Stimulated activated CD8-positive, alpha-beta memory T cell treated with anti-CD3 and anti-CD28 coated beads, Interleukin-15, amount 100 ng/mL, for 48 hours (primary cell): Measurements from ENCODE around the gene ZNF516.

ENCODE experiments used
- DNase-seq, 2 donors: peaks; one replicate each; pipeline ENCODE4 v3.0.0-alpha.2; 2020; ENCODE audit warnings: low read depth in 2 of 2

ZNF516 gene

DNA sequence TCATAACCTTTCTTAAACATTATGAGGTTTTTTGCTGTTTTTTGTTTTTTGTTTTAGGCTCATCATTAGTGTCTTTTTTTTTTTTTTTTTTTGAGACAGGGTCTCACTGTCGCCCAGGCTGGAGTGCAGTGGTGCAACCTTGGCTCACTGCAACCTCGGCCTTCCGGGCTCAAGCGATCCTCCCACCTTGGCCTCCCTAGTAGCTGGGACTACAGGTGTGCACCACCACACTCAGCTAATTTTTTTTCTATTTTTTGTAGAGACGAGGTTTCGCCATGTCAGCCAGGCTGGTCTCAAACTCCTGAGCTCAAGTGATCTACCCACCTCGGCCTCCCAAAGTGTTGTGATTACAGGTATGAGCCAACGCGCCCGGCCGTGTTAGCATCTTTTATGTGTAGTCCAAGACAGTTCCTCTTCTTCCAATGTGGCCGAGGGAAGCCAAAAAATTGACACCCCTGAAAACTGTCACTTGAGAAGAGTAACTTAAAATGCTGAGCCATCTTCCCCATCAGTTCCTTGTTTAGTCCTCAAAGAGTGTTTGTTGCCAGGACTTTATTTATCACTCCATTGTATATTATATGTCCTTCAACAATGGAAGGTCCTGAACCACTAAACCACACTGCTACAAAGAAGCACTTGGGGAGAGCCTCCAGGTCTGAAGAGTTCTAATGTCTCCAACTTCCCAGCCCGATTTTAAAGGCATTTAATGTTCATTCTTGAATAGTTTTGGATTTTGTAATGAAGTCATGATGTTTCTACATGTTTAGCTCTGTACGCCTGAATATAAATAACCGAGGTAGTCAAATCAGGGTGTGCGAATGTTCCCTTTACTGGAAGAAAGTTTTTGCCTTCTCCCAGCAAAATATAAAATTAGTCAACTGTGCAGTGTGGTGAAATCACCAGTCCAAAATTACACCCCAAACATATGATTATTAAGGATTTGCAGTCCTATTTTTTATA lies 26.4 kb downstream of the ZNF516 start:
- no peak for DNase-seq

GRCh38 chr18:76467371-76468190 lies 27.5 kb downstream of the ZNF516 start:
- DNase-seq = no peak

DNA sequence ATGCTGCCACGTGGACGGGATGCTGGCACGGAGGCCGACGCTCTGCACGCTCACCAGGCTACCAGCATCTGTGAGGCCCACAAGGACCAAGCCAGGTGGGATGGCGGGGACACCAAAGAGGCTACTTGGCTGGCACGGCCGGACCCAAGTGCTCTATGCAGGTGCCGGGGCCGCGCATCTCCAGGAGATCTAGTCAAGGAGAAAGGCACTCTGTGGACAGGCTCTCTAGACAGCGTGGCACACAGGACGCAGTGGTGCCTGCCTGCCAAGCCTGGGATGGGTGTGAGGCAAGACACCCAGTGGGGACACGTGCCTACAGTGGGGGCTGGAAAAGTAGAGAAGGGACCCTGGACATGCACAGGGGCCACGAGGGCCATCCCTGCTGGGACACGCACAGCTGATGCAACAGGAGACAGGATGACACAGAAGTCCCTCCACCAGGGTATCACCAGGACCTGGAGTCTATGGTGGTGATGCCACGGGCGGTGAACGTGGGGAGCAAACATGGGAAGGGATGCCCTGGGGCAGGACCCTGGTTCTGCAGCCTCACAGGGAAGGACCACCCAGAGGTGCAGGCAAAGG lies 28.5 kb downstream of the ZNF516 start:
- DNase-seq = no peak

DNA sequence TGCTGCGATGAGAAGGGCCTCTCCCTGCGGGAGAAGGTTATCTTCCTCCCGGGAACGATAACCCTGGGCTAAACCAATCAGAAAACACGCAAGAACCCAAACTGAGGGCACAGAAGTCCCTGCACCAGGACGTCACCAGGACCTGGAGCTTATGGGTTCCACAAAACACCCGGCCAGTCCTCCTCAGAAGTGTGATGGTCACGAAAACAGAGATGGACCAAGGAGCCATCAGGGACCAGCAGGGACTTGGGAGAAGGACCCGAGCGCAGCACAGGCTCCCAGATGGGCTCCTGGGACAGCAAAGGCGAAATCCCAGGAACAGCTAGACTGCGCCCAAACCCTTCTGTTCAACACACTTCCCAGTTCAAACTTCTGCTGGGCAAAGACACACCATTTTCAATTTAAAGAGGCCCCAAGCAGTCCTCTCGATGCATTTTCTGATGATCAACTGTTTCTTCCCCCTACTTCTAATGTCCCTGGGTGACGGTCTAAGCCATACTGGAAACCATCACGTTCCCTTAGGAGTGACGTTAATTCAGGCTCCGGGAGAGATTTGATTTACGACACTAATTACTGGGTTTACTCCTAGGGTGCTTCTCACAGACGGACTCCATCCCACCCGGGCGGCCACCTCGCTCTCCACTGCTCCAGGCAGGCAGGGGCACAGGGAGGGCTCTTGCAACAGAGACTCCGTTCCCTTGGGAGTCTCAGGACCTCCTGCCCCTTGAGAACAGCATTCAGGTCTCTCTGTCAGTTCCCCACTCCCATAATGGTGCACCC lies 29.2 kb downstream of the ZNF516 start:
- DNase-seq = no peak

DNA sequence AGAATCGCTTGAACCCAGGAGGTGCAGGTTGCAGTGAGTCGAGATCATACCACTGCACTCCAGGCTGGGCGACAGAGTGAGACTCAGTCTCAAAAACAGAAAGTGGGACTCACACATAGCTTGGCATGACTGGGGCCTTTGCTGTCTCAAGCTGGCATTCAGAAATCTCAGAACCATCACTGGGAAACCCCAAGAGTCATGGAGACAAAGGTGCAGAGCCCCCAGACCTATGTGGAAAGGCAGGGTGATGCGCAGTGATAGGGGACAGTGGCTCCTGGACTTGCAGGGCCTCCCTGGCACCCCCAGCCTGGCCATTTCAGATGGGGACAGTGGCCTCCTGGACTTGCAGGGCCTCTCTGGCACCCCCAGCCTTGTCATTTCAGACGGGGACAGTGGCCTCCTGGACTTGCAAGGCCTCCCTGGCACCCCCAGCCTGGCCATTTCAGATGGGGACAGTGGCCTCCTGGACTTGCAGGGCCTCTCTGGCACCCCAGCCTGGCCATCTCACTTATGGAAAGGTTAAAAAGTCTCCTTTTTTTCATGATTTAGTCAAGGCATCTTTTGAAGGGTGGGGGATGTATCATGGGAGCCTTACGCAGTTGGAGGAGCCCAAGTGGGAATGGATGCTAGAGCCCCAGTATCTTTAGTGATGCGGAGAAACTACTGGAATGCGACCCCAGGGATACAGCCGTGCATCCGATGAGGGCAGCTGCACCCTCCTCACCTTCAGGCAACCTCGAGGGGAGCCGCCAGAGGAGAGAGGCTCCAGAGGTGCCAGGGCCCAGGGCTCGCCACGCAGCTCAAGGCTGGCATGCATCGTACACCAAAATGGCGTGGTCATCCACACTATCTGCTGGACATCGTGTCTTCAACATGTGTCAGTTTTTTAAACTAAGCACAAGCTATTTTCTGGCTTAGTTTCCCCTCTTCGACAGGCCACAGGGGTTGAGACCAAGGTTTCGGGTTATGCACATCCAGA lies 30.5 kb downstream of the ZNF516 start:
- DNase-seq = no peak

- DNase-seq = no peak
Observed at GRCh38 chr18:76463872-76464271, 31.2 kb downstream of the ZNF516 start.

GRCh38 chr18:76463358-76463757 lies 31.7 kb downstream of the ZNF516 start:
- DNase-seq = no peak

GRCh38 chr18:76462326-76462694 lies 32.7 kb downstream of the ZNF516 start:
- no peak for DNase-seq

DNA sequence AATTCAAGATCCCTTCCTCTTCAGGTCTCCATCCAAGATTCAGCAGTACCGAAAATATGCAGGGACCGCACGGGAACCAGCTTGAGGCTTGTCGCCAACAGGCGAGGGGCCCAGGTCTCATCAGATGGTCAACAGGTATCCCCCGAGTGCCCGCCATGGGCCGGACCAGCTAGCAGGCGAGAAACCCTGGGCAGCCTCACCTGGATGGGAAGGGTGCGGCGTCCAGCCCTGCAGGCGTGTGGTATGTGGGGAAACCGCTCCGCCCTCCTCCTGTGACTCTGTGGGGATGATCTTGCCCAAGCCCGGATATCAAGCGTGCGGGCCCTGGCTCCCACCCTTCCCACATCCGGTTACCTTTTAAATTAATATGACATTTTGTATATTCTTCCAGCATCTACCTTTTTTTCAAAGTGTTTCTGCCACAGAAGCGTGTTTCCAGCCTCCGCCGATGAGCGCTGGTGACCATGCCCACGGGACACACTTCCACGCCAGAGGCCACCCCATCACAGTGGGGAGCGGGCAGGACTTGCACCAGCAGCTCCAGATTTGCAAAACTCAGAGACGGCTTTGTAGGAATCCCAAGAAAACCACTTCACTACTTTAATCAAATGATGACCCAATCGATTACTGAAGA lies 33.2 kb downstream of the ZNF516 start:
- DNase-seq = no peak

- no peak for DNase-seq
Observed at GRCh38 chr18:76461148-76461547, 33.9 kb downstream of the ZNF516 start.

- DNase-seq = no peak
Observed at GRCh38 chr18:76460482-76460881, 34.6 kb downstream of the ZNF516 start.

GRCh38 chr18:76459687-76460350 lies 35.2 kb downstream of the ZNF516 start:
- no peak for DNase-seq

- DNase-seq = no peak
Observed at GRCh38 chr18:76459312-76459686, 35.7 kb downstream of the ZNF516 start.

DNA sequence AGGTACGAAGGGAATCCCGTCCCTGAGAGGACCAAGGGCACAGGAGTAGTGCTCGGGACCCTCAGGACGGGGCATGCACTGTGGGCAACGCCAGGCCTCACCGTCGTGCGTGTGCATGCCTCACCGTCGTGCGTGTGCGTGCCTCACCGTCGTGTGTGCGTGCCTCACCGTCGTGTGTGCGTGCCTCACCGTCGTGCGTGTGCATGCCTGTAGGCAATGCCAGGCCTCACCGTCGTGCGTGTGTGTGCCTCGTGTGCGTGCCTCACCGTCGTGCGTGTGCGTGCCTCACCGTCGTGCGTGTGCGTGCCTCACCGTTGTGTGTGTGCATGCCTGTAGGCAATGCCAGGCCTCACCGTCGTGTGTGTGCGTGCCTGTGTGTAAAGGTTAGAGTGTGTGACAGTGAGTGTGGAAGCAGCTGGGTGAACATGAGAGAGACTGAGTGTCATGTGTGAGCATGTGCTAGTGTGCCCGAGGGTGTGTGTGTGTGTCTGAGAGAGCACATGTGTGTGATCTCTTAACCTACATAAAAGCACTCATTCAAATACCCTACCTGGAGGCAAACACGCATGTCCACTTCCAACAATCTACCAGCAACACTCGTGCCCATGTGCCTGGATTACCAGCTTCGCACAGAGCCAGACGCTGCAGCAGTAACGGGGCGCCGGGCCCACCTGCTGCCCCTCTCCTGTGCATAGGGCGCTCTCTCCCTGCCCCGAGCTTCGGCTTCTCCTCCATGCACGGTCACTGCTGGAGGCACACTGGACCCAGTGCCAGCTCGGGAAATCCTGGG lies 36.3 kb downstream of the ZNF516 start:
- no peak for DNase-seq

- no peak for DNase-seq
Observed at GRCh38 chr18:76457957-76458356, 37.1 kb downstream of the ZNF516 start.

DNA sequence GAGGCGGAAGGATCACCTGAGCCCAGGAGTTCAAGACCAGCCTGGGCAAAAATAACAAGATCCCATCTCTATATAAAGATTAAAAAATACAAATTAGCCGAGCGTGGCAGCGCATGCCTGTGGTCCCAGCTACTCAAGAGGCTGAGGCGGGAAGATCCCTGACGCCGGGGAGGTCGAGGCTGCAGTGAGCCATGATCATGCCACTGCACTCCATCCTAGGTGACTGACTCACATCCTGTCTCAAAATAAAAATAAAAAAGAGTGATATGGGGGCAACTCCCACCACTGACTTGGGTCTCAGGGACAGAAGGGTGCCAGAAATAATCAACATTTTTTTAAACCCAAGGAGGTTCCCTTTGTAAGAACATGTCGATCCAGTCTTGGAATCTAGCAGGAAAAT lies 37.6 kb downstream of the ZNF516 start:
- no peak for DNase-seq

DNA sequence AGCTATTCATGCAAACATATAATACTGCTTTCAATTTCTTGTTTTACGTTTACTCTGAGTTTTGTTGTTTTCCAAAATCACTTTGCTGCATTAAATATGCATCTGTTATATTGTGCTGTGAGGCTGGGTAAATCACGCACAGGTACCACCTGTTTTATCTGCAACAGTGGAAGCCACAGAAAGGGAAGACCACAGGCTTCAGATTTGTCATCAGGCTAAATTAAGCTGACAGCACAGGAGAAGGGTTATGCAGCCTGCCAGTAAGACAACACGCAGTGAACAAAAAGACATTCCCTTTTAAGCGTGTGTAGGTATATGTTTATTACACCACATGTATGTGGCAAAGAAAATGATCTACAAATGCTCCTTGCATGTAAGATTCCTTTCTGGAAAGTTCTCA lies 38.2 kb downstream of the ZNF516 start:
- DNase-seq = no peak

- DNase-seq = no peak
Observed at GRCh38 chr18:76456018-76456750, 38.9 kb downstream of the ZNF516 start.
